AG04450 (cell line): ENCODE measurements around the gene UVRAG. TPM values are rescaled to one million over a fixed set of nuclear protein-coding genes. Genes with fewer than 3 reads are reported as not detected.

Source experiments
- CTCF ChIA-PET: fragments of 300-600, 350-600 bp; formaldehyde crosslinking; extraction: SDS; loops from one replicate; lab custom pipeline; 2022; ENCODE audit warnings: antibody characterized with exemption, inconsistent platforms; lab: Charles Lee
- POLR2A ChIA-PET: fragments of 350-600 bp; formaldehyde crosslinking; extraction: SDS; loops from one replicate; lab custom pipeline; 2021; ENCODE audit warnings: antibody characterized with exemption, inconsistent platforms; lab: Yijun Ruan, JAX
- DNase-seq: peaks from one replicate; pipeline ENCODE4 v3.0.0-alpha.2; 2011; ENCODE audit warnings: low read depth, low spot score
- H3K27ac ChIP-seq: one replicate; pipeline ENCODE4 v1.5.1; 2012; ENCODE audit warnings: low read depth, low read length, control low read depth
- H3K27me3 ChIP-seq: one replicate; pipeline ENCODE4 v1.6.0; 2012; ENCODE audit warnings: low read length; ENCODE audit not compliant: control insufficient read depth, insufficient read depth
- H3K4me3 ChIP-seq: 2 replicates; pipeline ENCODE4 v1.5.1; 2011; ENCODE audit warnings: mild to moderate bottlenecking, low read depth, low read length, control low read depth
- H3K9me3 ChIP-seq: 2 replicates; pipeline ENCODE4 v1.5.1; 2012; ENCODE audit warnings: low read length; ENCODE audit not compliant: control insufficient read depth, insufficient read depth
- polyA plus RNA-seq: library from polyadenylated mRNA; depleted of rRNA; stranded (reverse); fragments of >200 nt; gene quantifications from 2 replicates; pipeline ENCODE4 v1.2.3, GENCODE V29; 2011
- TF ChIP-seq, protein P1 (sequence below): IDR thresholded peaks from 2 replicates; pipeline ENCODE4 v1.5.1; 2011; ENCODE audit warnings: low read depth, low read length, control low read depth, inconsistent platforms

The UVRAG gene
- polyA plus RNA-seq, 1 experiment, result 11.6 TPM

DNA sequence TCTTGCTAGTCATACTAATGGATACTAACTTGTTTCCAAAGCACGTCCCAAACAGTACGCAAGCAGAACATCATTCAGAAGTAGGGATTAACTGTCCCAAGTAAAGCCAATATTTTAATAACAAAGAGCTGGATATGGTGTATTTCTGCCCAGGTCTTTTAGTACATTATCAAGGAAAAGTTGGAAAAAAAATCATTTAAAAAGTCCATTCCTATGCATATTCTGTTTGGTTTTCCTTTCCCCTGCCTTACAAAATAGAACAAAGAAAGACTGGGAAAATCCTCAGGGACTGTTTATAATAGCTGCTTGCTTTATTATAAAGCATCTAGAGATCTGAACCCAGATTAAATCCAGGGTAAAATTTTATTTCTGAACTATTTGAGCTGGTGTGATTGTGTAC lies 83.9 kb downstream of the UVRAG start:
- POLR2A ChIA-PET, result no interaction called here
- TF ChIP-seq, protein P1, sequence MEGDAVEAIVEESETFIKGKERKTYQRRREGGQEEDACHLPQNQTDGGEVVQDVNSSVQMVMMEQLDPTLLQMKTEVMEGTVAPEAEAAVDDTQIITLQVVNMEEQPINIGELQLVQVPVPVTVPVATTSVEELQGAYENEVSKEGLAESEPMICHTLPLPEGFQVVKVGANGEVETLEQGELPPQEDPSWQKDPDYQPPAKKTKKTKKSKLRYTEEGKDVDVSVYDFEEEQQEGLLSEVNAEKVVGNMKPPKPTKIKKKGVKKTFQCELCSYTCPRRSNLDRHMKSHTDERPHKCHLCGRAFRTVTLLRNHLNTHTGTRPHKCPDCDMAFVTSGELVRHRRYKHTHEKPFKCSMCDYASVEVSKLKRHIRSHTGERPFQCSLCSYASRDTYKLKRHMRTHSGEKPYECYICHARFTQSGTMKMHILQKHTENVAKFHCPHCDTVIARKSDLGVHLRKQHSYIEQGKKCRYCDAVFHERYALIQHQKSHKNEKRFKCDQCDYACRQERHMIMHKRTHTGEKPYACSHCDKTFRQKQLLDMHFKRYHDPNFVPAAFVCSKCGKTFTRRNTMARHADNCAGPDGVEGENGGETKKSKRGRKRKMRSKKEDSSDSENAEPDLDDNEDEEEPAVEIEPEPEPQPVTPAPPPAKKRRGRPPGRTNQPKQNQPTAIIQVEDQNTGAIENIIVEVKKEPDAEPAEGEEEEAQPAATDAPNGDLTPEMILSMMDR, result no peak
- CTCF ChIA-PET, result interaction anchor here (0.6 to 14.4 kb wide), 7 partner anchors 248 to 419 kb away, joined by 3 to 309 read pairs (median 7); partner anchors contain the start of gene WNT11
- Histone ChIP-seq H3K27me3 (no peaks in the 10 kb centered on the region), H3K4me3 (no peak overlapping the region), H3K27ac (no peak overlapping the region), H3K9me3 (no peaks in the 10 kb centered on the region)
- DNase-seq, result no peak

GRCh38 chr11:75899806-75900205 lies 84.8 kb downstream of the UVRAG start:
- no peak overlapping the region for H3K27ac ChIP-seq
- TF ChIP-seq, protein P1, result no peak
- H3K9me3 ChIP-seq, result no peaks in the 10 kb centered on the region
- DNase-seq, result no peak
- H3K27me3 ChIP-seq, result no peaks in the 10 kb centered on the region
- CTCF ChIA-PET, result interaction anchor here (1.2 to 14.4 kb wide), 3 partner anchors 247 to 308 kb away, joined by 7 to 309 read pairs (median 52); partner anchors contain the start of gene WNT11
- POLR2A ChIA-PET, result interaction anchor here (0.6 kb wide), 1 partner anchor 255 kb away, joined by 4 read pairs; no protein-coding TSS in a partner anchor
- H3K4me3 ChIP-seq, result no peak overlapping the region

DNA sequence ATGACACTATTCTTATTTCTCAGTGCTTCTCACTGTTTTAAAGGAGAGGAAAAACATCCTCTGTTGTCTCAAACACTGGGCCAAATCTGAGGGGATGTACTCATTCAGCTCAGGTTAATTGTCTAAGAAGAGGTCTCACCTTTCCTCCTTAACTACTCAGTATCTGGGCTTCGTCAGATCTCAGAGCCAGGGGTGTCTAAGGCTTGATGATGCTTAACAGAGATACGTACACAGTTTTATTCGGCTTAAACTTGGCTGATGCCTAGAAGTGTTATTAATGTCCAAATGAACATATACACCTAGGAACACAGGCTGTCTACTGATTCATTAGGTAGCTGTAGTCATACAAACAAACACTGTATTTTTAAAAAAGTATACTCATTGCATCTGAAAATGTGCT lies 85.8 kb downstream of the UVRAG start:
- H3K27me3 ChIP-seq, result no peaks in the 10 kb centered on the region
- H3K4me3 ChIP-seq, result no peak overlapping the region
- DNase-seq, result no peak
- POLR2A ChIA-PET, result no interaction called here
- TF ChIP-seq, protein P1, result no peak
- H3K27ac ChIP-seq, result no peak overlapping the region
- CTCF ChIA-PET, result interaction anchor here (14.4 kb wide), 1 partner anchor 252 kb away, joined by 309 read pairs; no protein-coding TSS in a partner anchor
- H3K9me3 ChIP-seq, result no peaks in the 10 kb centered on the region

DNA sequence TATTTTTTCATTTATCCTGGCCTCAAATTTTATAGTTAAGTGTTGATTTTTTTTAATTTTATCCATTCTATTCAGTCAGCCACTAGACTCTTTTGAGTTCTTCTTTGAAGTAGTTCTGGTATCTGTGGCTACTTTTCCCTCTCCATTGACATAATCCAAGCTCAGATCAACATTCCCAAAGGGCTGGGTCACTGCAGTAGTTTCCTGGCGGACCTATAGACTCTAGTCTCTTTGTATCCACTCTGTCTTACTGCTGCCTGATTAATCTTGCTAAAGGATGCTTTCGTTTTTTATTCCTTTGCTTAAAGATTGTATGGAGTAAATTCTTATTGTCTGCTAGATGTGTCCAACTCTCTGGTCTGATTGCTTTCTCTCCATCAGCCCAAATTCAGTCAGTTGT lies 87.6 kb downstream of the UVRAG start:
- TF ChIP-seq, protein P1, result no peak
- CTCF ChIA-PET, result interaction anchor here (1.3 to 14.4 kb wide), 2 partner anchors 250 to 305 kb away, joined by 6 to 309 read pairs; no protein-coding TSS in a partner anchor

DNA sequence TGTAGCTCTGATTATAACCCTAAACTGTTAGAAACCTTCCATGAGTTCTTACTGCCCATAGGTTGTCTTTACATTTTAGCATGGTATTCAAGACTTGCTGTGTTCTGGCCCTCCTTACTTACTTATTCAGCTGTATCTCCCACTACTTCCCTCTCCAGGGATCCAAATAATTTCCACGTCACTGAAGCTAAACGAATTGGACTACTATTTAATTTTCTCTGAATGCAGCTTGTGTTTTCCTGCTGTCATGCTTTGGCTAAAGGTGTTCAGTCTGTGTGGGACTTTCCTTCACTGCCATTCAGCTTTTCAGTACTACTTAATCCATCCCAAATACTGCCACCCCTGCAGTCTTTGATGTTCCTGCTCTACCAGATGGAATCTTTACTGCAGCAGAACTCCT lies 88.3 kb downstream of the UVRAG start:
- DNase-seq, result no peak
- no peak overlapping the region for H3K4me3 ChIP-seq
- TF ChIP-seq, protein P1, result no peak
- ChIA-PET POLR2A (no interaction called here), CTCF (interaction anchor here (0.5 to 14.4 kb wide), 4 partner anchors 250 to 610 kb away, joined by 4 to 309 read pairs (median 5); no protein-coding TSS in a partner anchor)
- H3K9me3 ChIP-seq, result no peaks in the 10 kb centered on the region
- no peak overlapping the region for H3K27ac ChIP-seq
- H3K27me3 ChIP-seq, result no peaks in the 10 kb centered on the region

More for the DNA sequence above, 87.6 kb downstream of the UVRAG start:
- Histone ChIP-seq H3K27ac (no peak overlapping the region), H3K27me3 (no peaks in the 10 kb centered on the region), H3K9me3 (no peaks in the 10 kb centered on the region), H3K4me3 (no peak overlapping the region)
- no peak for DNase-seq
- POLR2A ChIA-PET, result no interaction called here
